GM21619 (cell line): Measurements from ENCODE around the gene PRPF40B.

Experiments used
- ATAC-seq: cut with Tn5 transposase; IDR thresholded peaks from one replicate; pipeline ENCODE4 v1.9.1; 2021; ENCODE audit not compliant: unreplicated experiment

PRPF40B gene

GRCh38 chr12:49655595-49656236 is 32.4 kb downstream of the PRPF40B start:
- ATAC-seq = no peak

- no peak for ATAC-seq
These were observed 34.9 kb downstream of the PRPF40B start for GRCh38 chr12:49658276-49658675.

GRCh38 chr12:49659753-49660152 is 36.4 kb downstream of the PRPF40B start:
- no peak for ATAC-seq

GRCh38 chr12:49661191-49661590 is 37.8 kb downstream of the PRPF40B start:
- no peak for ATAC-seq

- ATAC-seq = no peak
These were observed 38.4 kb downstream of the PRPF40B start for GRCh38 chr12:49661746-49662145.

GRCh38 chr12:49662998-49663843 is 39.9 kb downstream of the PRPF40B start:
- ATAC-seq = peak; percentile 60

GRCh38 chr12:49664167-49664566 is 40.8 kb downstream of the PRPF40B start:
- no peak for ATAC-seq

GRCh38 chr12:49664591-49665239 is 41.4 kb downstream of the PRPF40B start:
- ATAC-seq = peak; percentile 60

- ATAC-seq = no peak
These were observed 42.0 kb downstream of the PRPF40B start for GRCh38 chr12:49665384-49665783.

- ATAC-seq = no peak
These were observed 42.8 kb downstream of the PRPF40B start for GRCh38 chr12:49666176-49666575.

- no peak for ATAC-seq
These were observed 44.1 kb downstream of the PRPF40B start for GRCh38 chr12:49667325-49668090.

GRCh38 chr12:49669796-49670195 is 46.4 kb downstream of the PRPF40B start:
- ATAC-seq = no peak

GRCh38 chr12:49671031-49671765 is 47.8 kb downstream of the PRPF40B start:
- ATAC-seq = no peak

- ATAC-seq = no peak
These were observed 49.2 kb downstream of the PRPF40B start for GRCh38 chr12:49672301-49673217.

- ATAC-seq = no peak
These were observed 50.3 kb downstream of the PRPF40B start for GRCh38 chr12:49673446-49674317.

GRCh38 chr12:49674318-49674981 is 51.1 kb downstream of the PRPF40B start:
- ATAC-seq = no peak

GRCh38 chr12:49675137-49675536 is 51.8 kb downstream of the PRPF40B start:
- no peak for ATAC-seq

- ATAC-seq = no peak
These were observed 55.4 kb downstream of the PRPF40B start for GRCh38 chr12:49678711-49679110.
